ENCODE results near the gene ANKMY1.

The ANKMY1 gene

GRCh38 chr2:240443891-240444301, 113.9 kb downstream of the ANKMY1 start:
- no peak for FAIRE-seq
- no peak for TF ChIP-seq CTCF (IDR thresholded peaks at IDR 0.05; ENCODE audit: insufficient read depth, missing control alignments)
- DNase-seq (ENCODE audit: insufficient read length, low spot score): no peak

- FAIRE-seq (no peak), DNase-seq (ENCODE audit: insufficient read length, low spot score) (no peak)
- TF ChIP-seq CTCF (IDR thresholded peaks at IDR 0.05; ENCODE audit: insufficient read depth, missing control alignments): no peak
Measured at GRCh38 chr2:240442891-240443715, 114.7 kb downstream of the ANKMY1 start.

GRCh38 chr2:240441993-240442411, 115.8 kb downstream of the ANKMY1 start:
- TF ChIP-seq CTCF (IDR thresholded peaks at IDR 0.05; ENCODE audit: insufficient read depth, missing control alignments): no peak
- no peak for FAIRE-seq
- DNase-seq (ENCODE audit: insufficient read length, low spot score): no peak

- no peak for FAIRE-seq
- DNase-seq (ENCODE audit: insufficient read length, low spot score): no peak
- TF ChIP-seq CTCF (IDR thresholded peaks at IDR 0.05; ENCODE audit: insufficient read depth, missing control alignments): no peak
Measured at GRCh38 chr2:240441326-240441992, 116.3 kb downstream of the ANKMY1 start.

GRCh38 chr2:240440704-240441320, 117.0 kb downstream of the ANKMY1 start:
- FAIRE-seq (no peak), DNase-seq (ENCODE audit: insufficient read length, low spot score) (no peak)
- no peak for TF ChIP-seq CTCF (IDR thresholded peaks at IDR 0.05; ENCODE audit: insufficient read depth, missing control alignments)

- DNase-seq (ENCODE audit: insufficient read length, low spot score) (no peak), FAIRE-seq (no peak)
- TF ChIP-seq CTCF (IDR thresholded peaks at IDR 0.05; ENCODE audit: insufficient read depth, missing control alignments): no peak
Measured at GRCh38 chr2:240440251-240440650, 117.5 kb downstream of the ANKMY1 start.

All from D721Med (cell line).